Stimulated activated CD4-positive, alpha-beta T cell treated with anti-CD3 and anti-CD28 coated beads, Interleukin-1b, Interleukin-23, amount 100 ng/mL, for 1 hour (primary cell): ENCODE data around the gene TSPAN15.

Source experiments
- DNase-seq, 2 donors: peaks; one replicate each; pipeline ENCODE4 v3.0.0-alpha.2; 2020; ENCODE audit warnings: low read depth in 2 of 2

TSPAN15 gene

DNA sequence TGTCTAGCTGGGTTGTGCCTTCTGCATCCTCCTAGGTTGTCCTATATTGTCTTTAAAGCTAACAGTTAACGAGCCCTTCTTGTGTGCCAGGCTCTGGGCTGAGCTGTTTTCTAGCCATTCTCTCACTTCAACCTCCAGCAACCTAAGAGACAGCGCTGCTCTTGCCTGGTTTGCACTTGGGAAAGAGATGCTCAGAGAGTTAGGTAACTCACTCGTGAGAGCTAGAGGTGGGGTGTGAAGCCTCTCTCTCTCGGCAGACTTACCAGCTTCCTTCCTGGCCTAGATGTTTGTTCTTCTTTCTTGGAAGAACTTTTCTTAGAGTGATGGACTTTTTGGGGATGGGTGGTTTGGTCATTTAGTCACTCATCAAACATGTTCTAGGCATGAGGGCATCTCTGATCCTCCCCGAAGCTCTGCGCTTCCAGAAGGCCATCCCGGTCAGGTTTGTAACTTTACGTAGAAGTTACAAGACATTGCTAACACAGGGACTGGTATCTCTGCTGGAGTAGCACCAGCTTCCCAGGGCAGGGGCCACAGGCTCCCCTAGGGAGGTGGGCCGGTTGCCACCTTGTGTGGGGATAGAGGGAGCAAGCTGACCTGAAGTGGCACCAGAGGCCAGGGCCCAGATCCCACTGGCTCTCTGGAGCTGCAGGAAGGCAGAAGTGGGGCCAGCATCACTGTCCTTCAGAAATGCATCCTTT lies 14.3 kb downstream of the TSPAN15 start:
- DNase-seq, result no peak

GRCh38 chr10:69466158-69466490 lies 14.9 kb downstream of the TSPAN15 start:
- no peak for DNase-seq

DNA sequence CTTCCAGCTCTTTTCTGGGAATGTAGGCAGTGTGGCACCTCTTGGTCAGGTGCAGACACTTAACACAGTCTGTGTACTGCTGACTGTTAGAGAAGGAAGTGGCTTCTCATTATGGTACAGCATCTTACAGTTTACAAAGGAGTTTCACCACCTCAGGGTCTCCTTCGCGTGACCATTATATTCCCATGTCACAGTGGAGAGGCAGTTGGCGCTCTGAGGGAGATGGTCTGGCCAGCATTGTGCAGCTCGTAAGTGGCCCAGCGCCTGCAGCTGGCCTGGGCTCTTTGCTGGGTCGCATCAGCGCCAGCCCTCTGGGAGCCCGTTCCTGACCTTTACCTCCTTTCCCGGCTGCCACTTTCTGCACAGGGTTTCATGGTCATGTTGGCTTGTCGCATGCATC lies 15.4 kb downstream of the TSPAN15 start:
- DNase-seq, result no peak

- DNase-seq, result no peak
These were observed 16.9 kb downstream of the TSPAN15 start for GRCh38 chr10:69467928-69468750.

DNA sequence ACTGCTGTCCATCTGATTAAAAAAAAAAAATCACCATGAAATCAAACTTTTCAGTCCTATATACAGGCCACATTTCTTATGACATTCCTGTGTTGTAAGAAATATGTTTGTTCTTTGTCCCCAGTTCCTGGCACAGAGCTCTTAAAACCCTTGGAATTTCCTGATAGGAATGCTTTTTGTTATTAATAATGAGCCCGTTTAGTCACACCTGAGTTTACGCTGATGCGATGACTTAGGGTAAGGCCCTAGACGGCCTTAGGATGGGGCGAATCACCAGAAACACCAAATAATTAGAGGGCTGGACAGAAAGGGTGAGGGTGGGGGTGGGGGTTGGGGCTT lies 17.5 kb downstream of the TSPAN15 start:
- no peak for DNase-seq

- no peak for DNase-seq
These were observed 18.7 kb downstream of the TSPAN15 start for GRCh38 chr10:69469976-69470375.

GRCh38 chr10:69470463-69471384 lies 19.5 kb downstream of the TSPAN15 start:
- no peak for DNase-seq

DNA sequence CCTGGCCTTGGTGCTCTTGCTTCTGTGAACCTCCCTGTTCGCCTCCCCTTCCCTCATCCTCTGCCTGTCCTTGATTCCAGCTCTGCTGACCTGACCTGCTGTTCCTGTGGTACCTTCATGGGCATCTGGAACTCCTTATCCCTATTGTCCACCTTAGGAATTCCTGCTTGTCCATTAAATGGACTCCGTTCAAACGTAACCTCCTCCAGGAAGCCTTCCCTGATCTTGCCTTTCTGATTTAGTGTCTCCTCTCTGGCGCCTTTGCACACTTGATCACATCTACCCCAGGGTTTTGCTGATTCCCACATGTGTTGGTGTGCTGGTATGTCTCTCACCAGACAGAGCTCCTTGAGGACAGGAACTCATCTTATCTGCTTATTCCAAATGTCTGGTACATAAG lies 20.9 kb downstream of the TSPAN15 start:
- no peak for DNase-seq

DNA sequence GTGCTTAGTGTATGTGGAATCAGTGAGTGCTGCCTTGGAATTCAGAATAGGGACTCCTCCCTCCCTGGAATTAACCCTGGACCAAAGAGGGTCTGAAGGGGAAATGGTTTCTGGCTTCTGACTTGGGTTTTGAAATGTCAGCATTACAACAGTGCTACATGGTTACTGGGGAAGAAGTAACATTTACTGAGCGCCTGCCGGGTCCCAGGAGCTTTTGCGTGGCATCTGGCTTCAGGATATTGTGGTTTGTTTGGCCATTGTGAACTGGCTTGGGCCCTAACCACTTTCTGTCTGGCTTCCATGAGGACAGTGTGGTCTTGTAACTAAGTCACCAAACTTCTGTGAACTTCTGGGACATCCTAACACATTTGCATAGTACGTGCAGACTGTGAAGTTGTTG lies 21.3 kb downstream of the TSPAN15 start:
- no peak for DNase-seq

DNA sequence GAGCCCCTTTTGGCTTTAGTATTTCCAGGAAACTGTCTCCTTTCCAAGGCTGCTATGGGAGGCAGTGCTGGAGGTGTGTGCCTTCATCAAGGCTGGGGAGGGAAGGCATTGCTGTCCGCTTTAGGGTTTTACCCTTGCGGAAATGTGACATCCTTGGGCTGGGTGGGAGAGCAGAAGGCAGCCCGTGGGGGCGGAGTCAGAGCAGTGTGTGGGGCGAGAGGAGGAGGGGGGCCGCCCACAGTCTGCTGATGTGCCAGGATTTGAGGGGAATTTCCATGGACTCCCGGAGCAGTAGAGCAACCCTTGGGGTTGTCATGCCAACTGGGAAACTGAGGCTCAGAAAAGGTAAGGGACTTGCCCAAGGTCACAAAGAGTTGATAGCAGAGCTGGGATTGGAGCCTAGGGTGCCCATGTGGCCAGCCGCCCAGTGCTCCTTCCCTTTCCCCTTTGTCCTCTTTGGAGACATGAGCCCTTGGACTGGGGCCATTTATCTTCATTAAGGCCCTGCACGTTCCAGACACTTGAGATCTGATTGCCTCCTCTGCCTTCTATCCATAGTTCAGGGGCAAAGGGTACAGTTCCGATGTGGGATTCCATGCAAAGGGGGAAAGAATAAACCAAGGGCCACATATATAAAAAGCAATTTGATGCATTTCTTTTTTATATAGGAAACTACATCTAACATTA lies 22.2 kb downstream of the TSPAN15 start:
- no peak for DNase-seq

GRCh38 chr10:69474742-69475432 lies 23.6 kb downstream of the TSPAN15 start:
- no peak for DNase-seq

DNA sequence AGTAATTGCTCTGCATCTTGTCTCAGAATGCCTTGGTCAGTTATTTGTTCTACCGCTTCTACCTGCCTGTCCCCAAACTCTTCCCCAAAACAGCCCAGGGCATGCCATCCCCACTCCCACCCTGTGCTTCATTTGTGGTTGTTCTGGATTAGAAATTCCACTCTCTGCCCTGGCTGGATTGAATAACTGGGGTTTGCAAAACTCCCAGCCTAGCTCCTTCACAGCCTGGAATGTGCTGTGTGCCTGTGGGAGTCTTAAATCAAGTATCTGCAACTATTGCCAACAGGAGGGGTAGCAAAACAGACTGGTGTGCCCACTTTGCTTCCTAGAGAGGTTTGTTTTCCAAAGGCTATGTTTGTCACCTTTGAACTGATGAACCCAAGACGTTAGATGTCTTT lies 24.2 kb downstream of the TSPAN15 start:
- DNase-seq, result no peak

DNA sequence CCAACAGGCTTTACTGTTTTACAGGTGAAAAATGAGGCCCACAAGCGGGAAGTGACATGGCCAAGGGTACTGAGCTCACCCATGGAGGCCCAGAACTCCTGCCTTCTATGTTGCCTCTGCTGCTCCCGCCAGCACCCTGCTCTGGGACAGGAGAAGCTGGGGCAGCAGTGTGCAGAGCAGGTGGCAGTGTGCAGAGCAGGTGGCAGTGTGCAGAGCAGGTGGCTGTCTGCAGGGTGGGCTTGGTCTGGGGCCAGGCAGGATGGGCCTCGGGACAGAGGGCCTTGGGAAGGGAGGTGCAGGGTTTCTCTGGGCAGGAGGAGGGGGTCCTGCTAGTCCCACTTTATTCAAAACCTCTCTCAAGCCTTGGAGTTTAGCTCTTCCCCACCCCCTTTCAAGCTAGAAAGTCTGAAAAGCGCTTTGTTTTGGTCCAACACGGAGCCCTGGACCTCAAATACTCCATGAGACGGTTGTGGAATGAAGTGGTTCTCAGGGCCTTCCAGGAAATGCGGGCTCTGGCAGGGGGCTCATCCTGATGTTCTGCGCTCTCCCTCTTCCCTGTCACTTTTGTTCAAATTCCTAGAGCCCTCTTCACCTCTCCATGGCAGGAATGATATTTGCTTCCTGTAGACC lies 26.8 kb downstream of the TSPAN15 start:
- no peak for DNase-seq

DNA sequence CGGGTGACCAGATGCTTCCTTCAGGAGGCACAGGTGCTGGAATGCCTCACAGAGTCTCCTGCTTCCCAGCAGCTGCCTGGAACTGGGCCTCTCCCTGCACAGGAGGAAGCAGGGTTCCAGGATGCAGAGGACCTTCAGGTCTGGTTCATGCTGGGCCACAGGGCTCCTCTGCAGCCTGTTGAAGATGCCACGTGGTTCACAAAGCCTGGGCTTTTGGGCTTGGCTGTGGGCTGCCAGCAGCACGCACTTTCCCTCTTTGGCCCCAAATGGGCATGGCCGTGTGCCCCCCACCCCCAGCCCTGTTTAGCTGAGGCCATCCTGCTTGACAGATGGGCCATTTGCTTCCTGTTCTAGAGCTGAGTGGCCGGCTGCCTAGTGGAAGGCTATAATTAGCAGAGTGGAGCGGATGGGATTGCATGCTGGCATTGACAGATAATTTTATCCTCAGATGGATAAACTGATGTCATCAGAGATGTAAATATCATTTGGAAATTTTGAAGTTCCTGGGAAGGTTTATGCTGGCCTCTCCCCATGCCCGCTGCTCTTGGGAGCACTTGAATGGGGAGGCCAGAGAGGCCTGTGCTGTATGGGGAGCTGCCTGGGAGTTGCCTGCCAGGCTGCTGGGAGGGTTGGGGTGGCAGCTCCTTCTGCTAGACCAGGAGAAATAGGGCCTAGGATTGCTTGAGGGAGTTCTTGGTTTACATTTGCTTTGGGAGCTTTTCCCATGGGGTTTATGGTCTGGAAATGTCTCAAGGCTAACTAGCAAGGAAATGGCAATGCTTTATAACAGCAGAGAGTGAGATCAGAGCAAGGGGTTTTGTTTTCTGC lies 28.2 kb downstream of the TSPAN15 start:
- no peak for DNase-seq

DNA sequence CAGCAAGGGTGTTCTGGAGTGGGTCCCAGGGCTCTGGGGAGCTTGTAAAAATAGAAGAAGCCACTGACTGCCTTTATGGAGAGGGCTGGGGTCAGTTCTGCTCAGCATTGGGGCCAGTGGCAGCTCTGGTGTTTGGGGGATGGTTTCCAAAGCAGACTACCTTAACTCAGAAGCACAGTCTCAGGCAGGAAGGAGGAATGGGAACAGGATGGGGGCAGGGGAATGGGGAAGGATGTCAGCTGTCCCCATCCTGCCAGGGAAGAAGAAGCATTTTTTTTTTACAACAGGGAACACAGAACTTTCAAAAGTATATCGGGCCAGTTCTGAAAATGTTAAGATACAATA lies 28.8 kb downstream of the TSPAN15 start:
- no peak for DNase-seq

DNA sequence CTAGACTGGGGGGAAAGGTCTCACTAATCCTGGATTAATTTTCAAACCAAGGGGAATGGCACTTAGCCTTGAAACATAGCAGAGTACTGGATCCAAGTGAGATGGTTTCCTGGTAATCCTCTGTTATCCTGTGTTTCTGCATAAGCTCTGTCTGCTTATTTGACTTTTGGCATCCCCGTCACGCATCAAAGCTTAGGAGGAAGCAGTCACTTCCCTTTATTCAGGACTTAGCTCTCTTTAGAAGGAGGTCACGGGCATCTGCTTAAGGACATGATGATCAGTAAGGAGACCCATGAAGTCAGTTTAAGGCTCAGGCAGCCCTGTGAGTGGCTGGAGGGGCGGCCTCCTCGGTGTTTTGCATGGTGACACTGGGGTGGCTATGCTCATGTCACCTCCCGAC lies 30.0 kb downstream of the TSPAN15 start:
- DNase-seq, result no peak

DNA sequence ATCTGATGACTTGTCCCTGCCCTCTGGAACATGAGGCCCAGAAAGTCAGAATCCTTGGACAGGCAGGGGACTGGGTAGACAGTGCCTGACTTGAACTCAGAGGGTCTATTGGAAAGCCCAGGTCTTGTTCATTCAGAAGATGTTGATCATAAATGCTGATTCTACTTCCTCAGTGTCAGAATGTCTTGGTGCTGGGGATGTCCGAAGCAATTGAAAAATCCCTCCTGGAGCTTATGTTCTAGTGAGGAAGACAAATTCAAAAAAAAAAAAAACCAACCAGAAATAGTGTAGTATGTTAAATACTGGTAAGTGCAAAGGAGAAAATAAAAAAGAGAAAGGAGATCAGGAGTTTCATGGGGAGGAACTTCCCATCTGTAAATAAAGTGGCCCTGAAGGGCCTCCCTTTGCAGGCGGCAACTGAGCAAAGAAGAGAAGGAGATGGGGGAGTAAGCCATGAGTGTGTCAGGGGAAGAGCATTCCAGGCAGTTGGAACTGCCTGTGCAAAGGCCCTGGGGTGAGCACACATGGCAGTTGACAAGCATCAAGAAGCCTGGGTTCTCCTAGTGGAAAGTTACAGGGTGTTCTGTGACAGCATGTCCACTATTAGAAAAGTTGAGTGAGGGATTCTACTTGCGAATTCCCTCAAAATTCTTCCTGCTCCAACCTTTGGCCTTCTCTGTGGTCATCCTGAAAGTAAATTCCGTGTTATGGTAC lies 30.7 kb downstream of the TSPAN15 start:
- no peak for DNase-seq

DNA sequence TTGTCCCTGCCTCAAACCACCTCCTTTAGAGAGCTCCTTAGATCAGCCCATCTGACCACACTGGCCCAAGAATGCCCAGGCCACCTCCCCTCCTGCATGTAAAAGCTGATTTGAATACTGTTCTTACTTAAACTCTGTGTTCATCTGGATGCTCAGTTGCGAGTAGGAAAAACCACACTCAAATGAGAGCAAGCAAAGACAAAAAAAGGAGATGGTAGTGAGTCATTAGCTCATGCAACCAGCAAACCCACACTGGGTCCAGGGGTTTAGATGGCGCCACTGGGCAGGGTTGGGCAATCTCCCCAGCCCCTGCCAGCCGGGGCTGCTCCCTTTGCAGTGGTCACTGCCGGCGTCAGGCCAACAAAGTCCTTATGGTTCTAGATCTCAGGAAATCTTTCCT lies 32.7 kb downstream of the TSPAN15 start:
- DNase-seq, result no peak

- DNase-seq, result no peak
These were observed 33.5 kb downstream of the TSPAN15 start for GRCh38 chr10:69484736-69485135.
